GM19099 (cell line): ENCODE results near the gene SUGP2.

ENCODE experiments used
- POLR2A ChIP-seq: IDR thresholded peaks from 3 replicates; pipeline ENCODE4 v1.6.1; 2011; ENCODE audit warnings: low read depth; ENCODE audit not compliant: insufficient read length; ENCODE audit errors: extremely low read depth

SUGP2 gene

DNA sequence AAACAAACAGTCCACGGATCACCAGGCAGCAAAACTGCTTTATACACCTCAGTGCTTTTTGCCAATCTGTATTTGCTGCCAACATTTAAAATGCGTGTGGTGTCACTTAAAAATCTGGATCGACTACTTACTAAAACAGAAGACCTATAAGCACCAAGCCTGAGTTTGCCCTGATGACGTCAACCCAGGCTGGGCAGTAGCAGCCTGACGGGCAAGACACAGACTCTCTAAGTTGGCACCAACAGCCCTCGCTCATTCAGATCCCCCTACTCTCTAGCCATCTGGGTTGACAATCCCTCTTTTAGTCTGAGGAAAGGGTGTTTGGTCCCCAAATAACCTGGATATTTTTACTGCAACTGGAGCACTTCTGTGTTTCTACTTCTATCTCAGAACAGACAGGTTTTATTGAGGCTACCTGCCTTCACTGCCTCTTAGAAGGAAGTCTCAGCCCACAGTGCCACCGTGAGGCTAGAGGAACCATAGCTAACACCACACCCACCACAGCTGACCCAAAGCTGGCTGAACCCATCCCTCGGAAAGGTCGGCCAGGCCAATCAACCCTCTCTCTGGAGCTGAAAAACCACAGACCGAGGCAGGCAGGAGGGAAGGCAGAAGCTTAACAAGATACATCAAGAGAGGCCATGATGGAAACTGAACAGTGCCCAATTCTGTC lies 6.9 kb downstream of the SUGP2 start:
- no peak for TF ChIP-seq POLR2A

DNA sequence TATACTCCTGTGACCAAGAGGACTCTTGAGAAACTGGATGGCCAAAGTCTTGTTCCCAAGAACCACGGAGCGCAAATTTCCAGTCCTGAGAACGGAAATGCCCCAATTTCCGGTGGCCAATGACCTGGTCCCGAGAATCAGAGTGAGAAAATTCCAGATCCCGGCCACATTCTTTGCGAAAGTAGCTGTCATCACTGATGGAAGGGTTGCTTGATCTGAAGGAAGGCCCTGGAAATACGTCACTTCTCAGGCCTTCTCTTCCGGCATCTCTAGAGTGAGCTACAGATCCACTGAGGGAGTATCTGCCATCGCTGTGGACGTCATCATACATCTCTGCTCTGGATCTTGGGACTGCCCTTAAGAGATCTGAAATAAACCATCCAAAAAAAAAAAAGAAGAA lies 7.5 kb downstream of the SUGP2 start:
- TF ChIP-seq POLR2A: no peak

DNA sequence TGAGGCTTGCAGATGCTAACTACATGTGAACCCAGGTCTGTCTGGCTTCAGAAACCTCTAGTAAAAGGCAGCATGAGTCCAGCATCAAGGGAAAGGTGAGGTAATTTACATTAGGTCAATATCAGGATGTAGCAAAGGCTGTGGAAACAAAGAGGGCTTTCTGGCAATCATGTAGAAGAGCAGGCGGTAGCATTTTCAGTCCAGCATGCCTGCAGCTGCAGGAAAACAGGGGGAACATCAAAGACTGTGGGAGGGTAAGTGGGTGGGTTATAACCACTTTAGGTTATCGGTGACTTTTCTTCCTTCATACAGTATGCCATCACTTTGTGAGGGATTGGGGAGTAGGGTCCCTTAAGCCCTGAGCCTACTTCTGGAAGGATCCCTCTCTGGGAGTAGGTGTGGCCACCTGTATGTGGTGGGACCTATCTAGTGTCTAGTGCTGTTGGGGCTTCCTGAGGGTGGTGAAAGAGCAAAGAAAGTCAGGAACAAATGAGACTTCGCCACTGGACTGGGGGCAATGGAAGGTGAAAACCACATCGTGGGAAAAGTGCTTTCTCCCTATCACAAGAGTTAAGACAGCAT lies 10.8 kb downstream of the SUGP2 start:
- TF ChIP-seq POLR2A: no peak

DNA sequence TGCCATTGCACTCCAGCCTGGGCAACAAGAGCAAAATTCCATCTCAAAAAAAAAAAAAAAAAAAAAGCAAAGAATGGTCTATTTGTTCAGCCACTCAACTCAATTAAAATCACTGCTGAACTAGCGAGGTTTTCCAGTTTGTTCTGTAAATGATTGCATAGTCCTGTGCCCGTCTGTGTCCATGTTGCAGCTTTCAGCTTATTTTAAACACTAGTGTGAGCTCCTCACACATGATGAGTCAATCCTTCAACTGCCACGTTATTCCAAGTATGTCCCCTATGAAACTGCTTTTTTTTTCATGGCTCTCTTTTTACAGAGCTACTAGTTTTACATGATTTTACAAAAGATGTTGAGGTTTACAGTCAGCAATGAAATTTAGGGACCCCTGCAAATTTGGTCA lies 12.2 kb downstream of the SUGP2 start:
- TF ChIP-seq POLR2A: no peak

DNA sequence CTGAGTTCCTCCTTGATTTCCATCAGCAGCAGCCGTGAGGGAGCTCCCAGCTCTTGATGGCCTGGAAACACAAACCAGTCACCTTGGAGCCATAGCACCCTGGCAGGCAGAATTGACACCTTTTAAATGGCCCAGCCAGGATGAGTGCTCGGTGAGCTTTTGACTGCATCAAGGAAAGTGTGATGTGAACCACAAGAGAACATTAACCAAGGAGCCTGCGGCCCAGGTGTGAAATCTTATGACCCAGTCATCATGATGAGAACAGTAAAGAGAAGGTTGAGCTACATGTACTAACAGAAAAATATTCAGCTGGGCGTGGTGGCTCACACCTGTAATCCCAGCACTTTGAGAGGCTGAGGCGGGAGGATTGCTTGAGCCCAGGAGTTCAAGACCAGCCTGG lies 22.8 kb downstream of the SUGP2 start:
- no peak for TF ChIP-seq POLR2A

DNA sequence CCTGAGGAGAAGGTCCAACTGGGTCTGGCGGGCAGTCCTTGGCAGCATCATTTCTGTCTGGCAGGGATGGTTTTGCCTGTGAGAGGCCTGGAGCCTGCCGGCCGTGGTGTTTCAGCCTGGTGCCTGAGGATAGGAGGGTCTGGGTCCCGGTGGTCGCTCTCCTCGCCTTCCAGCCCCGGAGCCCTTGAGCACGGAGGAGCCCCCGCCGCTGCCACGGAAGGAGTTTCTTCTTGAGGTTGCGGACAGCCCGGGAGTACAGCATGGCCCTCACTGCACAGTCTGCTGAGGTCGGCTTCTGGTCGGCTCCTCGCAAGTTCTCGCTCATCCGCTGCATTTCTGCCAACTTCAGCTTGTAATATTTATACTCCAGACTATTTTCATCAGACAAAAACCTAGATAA lies 23.4 kb downstream of the SUGP2 start:
- TF ChIP-seq POLR2A: no peak

DNA sequence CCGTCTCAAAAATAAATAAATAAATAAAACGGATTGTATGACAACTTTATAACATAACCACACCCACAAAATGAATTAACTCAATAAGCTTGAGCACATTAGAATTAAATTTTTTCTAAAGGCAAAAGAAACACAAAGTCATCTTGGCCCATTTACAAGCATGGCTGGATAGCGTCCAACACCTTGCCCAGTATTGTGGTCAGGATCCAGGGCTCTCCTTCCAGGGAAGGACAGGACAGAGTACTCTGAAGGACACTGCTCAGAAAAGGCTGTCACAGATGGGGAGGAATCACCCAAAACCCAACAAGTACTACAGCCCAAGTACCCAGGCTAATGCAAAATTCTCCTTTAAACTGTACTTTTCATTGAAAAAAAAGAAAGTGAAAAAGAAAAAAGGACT lies 27.1 kb downstream of the SUGP2 start:
- TF ChIP-seq POLR2A: no peak

DNA sequence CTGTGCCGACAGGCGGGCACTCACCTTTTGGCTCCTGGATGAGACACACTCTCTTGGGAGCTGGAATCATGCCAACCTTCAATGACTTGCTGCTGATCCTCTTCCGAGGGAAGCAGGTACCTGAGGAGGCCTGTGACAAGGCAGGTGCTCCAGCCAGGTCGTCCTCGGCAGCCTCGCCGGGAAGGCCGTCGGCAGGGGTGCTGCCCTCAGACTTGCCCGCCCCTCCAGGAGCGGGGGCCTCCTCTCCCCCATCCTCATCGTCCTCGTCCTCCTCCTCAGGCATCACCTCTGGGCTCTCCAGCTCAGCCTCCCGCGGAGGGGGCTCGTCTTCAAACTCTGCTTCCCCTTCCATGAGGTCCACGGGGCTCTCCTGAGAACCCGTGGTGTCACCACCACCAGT lies 29.2 kb downstream of the SUGP2 start:
- no peak for TF ChIP-seq POLR2A

DNA sequence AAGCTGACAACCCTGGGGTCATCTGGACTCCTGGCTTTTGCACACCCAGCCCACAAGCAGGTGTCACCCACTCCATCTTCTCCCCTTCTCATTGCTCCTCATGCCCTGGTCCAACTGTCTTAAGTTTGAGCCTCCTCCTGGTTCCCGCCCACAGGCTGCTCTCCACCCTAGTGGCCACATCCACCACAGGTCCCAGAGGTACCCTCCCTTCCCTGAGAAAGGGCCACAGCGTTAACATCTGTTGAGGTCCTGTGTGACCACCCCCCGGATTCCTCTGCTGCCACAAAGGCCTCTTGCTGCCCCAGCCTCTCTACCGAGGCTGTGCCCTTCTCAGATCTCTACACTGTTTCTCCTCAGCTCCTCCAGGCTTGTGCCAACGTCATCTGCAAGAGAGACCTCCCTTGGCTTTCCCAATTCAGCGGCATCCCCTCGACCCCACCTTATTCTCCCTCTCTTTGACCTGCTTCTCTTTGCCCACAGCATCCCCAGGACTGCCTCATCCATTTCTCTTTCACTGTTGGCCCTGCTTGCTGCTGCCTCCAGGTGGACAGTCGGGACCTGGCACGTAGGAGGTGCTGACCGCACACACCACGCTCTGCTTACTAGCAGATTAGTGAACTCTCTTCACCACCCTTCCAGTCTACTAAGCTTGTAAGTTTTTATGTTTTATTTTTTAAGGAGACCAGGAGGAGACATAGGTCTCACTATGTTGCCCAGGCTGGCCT lies 33.3 kb downstream of the SUGP2 start:
- TF ChIP-seq POLR2A: no peak

DNA sequence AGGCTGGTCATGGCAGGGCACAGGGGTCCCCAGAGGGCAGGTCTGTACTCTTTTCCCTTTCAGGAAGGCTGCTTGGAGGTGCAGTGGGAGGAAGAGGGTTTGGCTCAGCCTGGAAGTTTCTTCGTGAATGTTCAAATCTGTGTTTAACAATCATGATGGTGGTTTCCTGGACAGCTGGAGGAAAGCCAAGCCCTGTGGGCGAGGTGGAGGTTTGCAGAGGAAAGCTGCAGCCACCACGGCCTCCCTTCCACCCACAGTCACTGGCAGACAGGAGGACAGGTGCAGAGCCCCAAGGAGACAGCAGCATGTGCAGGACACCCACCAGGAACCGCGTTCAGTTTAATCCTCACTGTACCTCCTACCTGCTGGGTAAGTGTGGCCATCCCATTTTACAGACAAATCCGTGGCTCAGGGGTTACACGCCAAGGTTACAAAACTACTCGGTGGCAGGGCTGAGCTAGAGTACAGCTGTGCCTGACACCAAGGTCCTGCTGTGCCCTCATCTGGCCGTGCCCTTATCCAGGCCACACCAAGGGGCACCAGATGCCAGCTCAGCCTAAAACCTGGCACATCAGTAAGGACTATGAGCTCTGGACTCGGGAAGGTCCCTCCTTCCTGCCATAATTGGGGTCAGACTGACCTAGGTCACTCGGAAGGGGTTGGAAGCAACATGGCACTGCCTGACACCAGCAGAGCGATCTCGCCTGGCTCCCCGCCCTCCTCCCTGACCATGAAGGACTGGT lies 34.1 kb downstream of the SUGP2 start:
- TF ChIP-seq POLR2A: no peak

DNA sequence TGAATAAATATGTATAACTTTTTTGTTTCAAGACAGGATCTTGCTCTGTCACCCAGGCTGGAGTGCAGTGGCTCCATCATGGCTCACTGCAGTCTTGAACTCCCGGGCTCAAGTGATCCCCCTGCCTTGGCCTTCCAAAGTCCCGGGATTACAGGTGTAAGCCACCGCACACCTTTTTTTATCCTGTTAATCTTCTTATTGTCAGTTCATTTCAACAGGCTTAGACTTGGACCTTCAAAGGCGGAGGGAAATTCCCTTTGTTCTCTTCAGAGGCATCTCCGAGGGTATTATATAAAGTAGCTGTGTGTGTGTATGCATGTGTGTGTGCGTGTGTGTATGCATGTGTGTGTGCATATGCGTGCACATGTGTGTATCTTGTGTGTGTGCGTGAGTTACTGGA lies 35.0 kb downstream of the SUGP2 start:
- TF ChIP-seq POLR2A: no peak

DNA sequence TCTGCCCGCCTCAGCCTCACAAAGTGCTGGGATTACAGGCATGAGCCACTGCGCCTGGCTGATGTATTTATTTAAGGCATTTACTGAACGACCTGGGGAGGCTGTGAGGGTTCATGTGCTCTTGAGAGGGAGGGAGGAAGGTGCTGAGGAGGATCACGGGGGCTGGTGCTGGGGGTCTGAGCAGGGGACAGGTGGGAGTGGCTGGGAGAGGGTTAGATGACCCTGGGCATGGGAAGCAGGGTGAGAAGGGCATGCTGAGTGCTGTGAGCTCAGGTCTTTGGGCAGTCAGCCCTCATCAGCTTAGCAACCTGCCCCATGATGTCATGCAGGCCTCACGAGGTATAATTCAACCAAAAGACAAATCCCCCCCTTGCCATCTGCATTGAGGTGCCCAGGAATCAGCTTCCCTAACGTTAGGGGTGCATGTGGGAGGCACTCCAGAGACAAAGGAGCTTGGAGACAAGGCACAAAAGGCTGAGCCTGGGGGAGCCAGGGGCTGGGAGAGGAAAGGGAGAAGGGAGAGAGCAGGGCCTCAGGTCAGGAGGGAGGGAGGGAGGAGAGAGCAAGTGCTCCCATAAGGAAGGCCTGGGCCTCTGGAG lies 36.4 kb downstream of the SUGP2 start:
- no peak for TF ChIP-seq POLR2A

DNA sequence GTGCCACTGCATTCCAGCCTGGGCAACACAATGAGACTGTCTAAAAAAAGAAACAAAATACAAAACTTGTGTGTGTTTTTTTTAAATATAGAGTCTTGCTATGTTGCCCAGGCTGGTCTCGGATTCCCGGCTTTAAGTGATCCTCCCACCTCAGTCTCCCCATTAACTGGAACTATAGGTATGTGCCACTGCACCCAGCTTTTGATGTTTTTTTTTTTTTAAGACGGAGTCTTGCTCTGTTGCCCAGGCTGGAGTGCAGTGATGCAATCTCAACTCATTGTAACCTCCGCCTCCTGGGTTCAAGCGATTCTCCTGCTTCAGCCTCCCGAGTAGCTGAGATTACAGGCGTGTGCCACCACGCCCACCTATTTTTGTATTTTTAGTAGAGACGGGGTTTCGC lies 37.0 kb downstream of the SUGP2 start:
- no peak for TF ChIP-seq POLR2A

DNA sequence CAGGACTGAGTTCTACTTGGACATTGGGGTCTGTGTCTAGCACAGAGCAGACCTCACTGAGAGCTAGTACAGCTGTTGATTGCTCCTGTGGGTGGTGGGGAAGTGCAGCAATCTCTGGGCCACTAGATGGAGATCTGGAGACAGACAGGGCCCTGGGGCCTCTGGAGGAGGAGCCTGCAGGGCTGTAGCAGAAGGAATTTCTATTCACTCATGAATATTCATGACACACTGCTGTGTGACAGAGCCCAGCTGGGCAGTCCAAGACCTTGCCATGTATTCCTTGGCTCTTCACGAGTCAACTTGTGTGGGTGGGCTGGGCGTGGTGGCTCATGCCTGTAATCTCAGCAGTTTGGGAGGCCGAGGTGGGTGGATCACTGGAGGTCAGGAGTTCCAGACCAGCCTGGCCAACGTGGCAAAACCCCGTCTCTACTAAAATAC lies 37.5 kb downstream of the SUGP2 start:
- no peak for TF ChIP-seq POLR2A

DNA sequence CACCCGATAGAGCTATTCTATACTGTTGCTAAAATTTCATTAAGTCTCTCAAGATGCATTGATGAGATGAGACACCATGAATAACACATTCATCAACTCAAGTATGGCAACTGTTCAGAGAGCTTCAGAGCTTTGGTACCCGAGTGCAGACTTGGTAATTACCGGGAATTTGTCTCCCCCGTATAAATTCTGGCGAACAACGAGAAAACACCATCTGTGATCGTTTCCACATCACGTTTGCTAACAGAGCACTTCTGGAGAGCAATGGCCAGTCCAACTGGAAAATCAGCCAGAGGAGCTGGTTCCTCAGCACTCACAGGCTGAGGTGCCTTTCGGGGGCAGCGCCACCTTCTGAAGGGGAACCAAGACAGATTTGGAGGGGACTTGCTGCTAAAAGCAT lies 40.2 kb downstream of the SUGP2 start:
- no peak for TF ChIP-seq POLR2A
